Glutamatergic neuron (in vitro differentiated cells): ENCODE data around the gene CLIP2. TPM values are rescaled to one million over a fixed set of nuclear protein-coding genes. Genes with fewer than 3 reads are reported as not detected.
"Not testable (repeated sequence)": the region's sequence is repeated elsewhere in the genome, so short reads cannot be mapped to it uniquely, and the experiment has no call there.

ENCODE experiments used
- DNase-seq: peaks from one replicate; pipeline ENCODE4 v3.0.0; 2022
- H3K27ac Mint-ChIP-seq: one replicate; pipeline ENCODE4 v1.8.0; 2020; ENCODE audit warnings: mild to moderate bottlenecking, mixed read lengths, inconsistent platforms; ENCODE audit not compliant: unreplicated experiment
- H3K27me3 Mint-ChIP-seq: one replicate; pipeline ENCODE4 v1.8.0; 2020; ENCODE audit warnings: mild to moderate bottlenecking, moderate library complexity, mixed read lengths, inconsistent platforms; ENCODE audit not compliant: unreplicated experiment
- H3K36me3 Mint-ChIP-seq: one replicate; pipeline ENCODE4 v1.8.0; 2020; ENCODE audit warnings: mild to moderate bottlenecking, mixed read lengths, inconsistent platforms; ENCODE audit not compliant: unreplicated experiment
- H3K4me1 Mint-ChIP-seq: one replicate; pipeline ENCODE4 v1.8.0; 2020; ENCODE audit warnings: mild to moderate bottlenecking, low read depth, mixed read lengths, inconsistent platforms; ENCODE audit not compliant: unreplicated experiment
- H3K4me3 Mint-ChIP-seq: one replicate; pipeline ENCODE4 v1.8.0; 2020; ENCODE audit warnings: mild to moderate bottlenecking, mixed read lengths, inconsistent platforms; ENCODE audit not compliant: unreplicated experiment
- H3K9me3 Mint-ChIP-seq: one replicate; pipeline ENCODE4 v1.8.0; 2020; ENCODE audit warnings: mild to moderate bottlenecking, moderate library complexity, mixed read lengths, inconsistent platforms; ENCODE audit not compliant: unreplicated experiment
- total RNA-seq: library from RNA; stranded (reverse); fragmentation: NEBNext Ultra II Directional; extraction: Animal tissue kit (Norgen Biotek cat#: 25700); gene quantifications from one replicate; pipeline ENCODE4 v1.2.1, GENCODE V29; 2021; ENCODE audit not compliant: unreplicated experiment
- TF ChIP-seq, protein P1 (sequence below): fragments of 200-600 bp; sonication (generic); IDR thresholded peaks from one replicate; pipeline ENCODE4 v1.5.0; 2021; ENCODE audit not compliant: partially characterized antibody, unreplicated experiment

CLIP2 gene
- total RNA-seq, 1 donor from 2014 or later: 96.1 TPM

DNA sequence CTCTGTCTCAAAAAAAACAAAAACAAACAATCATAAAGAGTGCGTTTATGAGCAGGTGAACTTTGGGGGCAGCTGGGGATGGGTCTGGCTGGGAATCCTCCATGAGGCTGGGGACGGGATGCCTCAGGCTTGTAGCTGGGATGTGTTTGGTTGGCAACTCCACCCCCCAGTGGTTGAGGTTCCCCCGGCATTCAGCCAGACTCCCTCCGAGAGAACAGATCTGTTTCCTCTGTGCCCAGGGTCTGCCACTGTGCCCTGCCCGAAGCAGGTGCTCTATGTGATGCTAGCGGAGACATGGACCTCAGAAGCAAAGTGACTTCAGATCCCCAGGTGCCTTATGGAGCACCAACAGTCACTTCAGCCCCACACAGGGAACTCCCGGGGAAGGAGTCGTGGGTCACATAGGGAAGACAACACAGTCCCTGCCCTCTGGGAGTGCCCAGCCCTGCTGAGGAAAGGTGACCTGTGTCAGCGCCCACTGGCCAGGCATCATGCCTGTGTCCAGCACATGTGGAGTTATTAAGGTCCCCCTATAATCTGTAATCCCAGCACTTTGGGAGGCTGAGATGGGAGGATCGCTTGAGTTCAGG lies 135.2 kb downstream of the CLIP2 start:
- no peak for DNase-seq
- H3K27ac Mint-ChIP-seq: no peak overlapping the region
- peaks cover 2% of the 10 kb centered on the region for H3K27me3 Mint-ChIP-seq
- H3K4me3 Mint-ChIP-seq: no peak overlapping the region
- no peaks in the 10 kb centered on the region for H3K36me3 Mint-ChIP-seq
- no peaks in the 10 kb centered on the region for H3K4me1 Mint-ChIP-seq
- H3K9me3 Mint-ChIP-seq: no peaks in the 10 kb centered on the region
- TF ChIP-seq, protein P1, sequence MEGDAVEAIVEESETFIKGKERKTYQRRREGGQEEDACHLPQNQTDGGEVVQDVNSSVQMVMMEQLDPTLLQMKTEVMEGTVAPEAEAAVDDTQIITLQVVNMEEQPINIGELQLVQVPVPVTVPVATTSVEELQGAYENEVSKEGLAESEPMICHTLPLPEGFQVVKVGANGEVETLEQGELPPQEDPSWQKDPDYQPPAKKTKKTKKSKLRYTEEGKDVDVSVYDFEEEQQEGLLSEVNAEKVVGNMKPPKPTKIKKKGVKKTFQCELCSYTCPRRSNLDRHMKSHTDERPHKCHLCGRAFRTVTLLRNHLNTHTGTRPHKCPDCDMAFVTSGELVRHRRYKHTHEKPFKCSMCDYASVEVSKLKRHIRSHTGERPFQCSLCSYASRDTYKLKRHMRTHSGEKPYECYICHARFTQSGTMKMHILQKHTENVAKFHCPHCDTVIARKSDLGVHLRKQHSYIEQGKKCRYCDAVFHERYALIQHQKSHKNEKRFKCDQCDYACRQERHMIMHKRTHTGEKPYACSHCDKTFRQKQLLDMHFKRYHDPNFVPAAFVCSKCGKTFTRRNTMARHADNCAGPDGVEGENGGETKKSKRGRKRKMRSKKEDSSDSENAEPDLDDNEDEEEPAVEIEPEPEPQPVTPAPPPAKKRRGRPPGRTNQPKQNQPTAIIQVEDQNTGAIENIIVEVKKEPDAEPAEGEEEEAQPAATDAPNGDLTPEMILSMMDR: no peak

DNA sequence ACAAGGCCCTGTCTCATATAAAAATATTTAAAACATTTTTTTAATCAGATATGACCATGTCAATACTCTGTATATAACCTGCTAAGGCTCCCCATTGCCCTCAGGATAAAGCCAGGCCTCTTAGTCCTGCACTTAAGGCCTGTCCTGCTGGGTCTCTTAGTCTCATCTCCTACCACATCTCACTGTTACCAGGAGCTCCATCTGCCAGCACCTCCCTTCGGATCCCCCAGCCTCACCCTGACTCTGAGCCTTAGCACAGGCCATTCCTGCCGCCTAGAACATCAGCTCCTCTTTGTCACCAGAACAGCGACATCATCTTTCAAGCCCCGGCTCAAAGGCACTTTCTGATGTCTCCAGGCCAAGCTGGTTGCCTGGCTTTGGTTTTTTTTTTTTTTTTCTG lies 138.8 kb downstream of the CLIP2 start:
- Mint-ChIP-seq H3K4me3 (no peak overlapping the region), H3K9me3 (no peaks in the 10 kb centered on the region), H3K4me1 (no peaks in the 10 kb centered on the region), H3K27ac (no peak overlapping the region), H3K36me3 (no peaks in the 10 kb centered on the region), H3K27me3 (no peaks in the 10 kb centered on the region)
- TF ChIP-seq, protein P1: no peak
- no peak for DNase-seq

DNA sequence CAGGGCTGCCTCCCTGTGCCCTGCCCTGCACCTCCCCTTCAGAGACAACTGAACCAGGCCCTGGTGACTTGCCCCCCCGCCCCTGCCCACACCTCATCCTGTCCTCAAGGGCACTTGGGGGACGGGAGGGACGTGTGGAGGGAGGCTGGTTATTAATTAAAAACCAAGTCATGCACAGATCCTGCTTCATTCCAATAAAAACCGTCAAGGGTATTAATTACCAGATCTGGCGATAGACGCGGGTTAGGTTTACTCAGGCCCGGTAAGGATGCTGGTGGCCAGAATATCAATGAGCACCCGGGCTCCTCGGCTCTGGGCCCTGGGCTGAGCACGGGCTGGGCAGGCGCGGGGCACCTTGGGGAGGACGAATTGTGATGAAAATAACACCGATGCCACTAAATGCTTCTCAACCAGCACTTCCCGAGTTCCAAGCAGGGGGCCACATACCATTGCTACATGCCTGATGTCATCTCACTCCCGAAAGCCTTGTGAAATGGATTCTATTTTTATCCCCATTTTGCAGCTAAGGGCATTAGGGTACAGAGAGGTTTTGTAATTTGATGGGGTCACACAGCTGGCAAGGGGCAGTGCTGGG lies 140.0 kb downstream of the CLIP2 start:
- H3K27ac Mint-ChIP-seq: no peak overlapping the region
- no peak overlapping the region for H3K4me3 Mint-ChIP-seq
- DNase-seq: no peak
- no peaks in the 10 kb centered on the region for H3K9me3 Mint-ChIP-seq
- H3K27me3 Mint-ChIP-seq: no peaks in the 10 kb centered on the region
- no peaks in the 10 kb centered on the region for H3K36me3 Mint-ChIP-seq
- TF ChIP-seq, protein P1: no peak
- no peaks in the 10 kb centered on the region for H3K4me1 Mint-ChIP-seq

DNA sequence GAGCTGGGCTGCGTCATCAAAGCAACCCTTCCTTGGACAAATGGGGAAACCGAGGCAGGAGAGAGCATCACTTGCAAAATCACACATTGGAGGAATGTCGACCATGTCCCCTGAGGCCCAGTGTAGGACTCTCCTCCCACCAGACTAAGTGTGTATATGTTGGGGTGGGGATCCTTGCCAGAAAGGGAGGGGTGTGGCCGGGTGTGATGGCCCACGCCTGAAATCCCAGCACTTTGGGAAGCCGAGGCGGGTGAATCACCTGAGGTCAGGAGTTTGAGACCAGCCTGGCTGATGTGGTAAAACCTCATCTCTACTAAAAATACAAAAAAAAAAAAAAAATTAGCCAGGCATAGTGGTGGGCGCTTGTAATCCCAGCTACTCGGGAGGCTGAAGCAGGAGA lies 141.2 kb downstream of the CLIP2 start:
- H3K4me3 Mint-ChIP-seq, H3K27me3 Mint-ChIP-seq, H3K36me3 Mint-ChIP-seq, H3K27ac Mint-ChIP-seq, H3K9me3 Mint-ChIP-seq, H3K4me1 Mint-ChIP-seq, DNase-seq: not testable (repeated sequence)

DNA sequence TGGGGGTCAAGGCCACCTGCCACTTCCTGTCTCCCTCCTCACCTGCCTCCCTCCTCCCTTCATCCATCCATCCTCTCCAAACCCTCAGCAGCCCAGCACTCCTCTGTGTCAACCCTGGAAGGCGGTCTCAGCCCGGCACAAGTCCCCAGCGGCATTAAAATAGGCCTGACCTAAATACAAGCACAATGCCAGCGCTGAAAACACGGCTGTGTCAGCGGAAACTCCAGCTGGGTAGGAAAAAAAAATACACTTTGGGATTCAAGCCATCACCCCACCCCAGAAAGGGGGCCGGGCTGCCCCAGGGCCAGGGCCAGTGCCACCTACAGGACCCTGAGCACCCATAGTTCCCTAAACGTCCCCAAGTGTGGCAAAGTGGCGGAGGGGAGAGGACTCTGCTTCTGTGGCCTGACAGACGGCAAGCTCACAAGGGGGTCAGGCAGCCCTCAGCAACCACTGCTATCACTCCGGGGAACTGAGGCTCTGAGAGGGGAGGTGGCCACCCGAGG lies 141.8 kb downstream of the CLIP2 start:
- Mint-ChIP-seq H3K4me3 (no peak overlapping the region), H3K27me3 (no peaks in the 10 kb centered on the region), H3K36me3 (no peaks in the 10 kb centered on the region)

DNA sequence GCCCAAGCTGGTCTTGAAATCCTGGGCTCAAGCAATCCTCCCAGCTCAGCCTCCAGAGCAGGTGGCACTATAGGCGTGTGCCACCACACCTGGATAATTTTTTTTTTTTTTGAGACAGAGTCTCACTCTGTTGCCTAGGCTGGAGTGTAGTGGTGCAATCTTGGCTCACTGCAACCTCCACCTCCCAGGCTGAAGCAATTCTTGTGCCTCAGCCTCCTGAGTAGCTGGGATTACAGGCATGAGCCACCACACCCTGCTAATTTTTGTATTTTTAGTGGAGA lies 148.0 kb downstream of the CLIP2 start:
- not testable (repeated sequence) for H3K4me1 Mint-ChIP-seq, H3K27me3 Mint-ChIP-seq, H3K4me3 Mint-ChIP-seq, DNase-seq, H3K27ac Mint-ChIP-seq, H3K9me3 Mint-ChIP-seq, H3K36me3 Mint-ChIP-seq

More for the DNA sequence above, 141.8 kb downstream of the CLIP2 start:
- DNase-seq: no peak
- Mint-ChIP-seq H3K4me1 (no peaks in the 10 kb centered on the region), H3K9me3 (no peaks in the 10 kb centered on the region), H3K27ac (peak overlapping the region; percentile 33)
- TF ChIP-seq, protein P1: no peak
